DMS153 treated with DMSO at 0.1 percent for 48 hours (cell line): Measurements from ENCODE around the gene SORBS1.

ENCODE experiments used
- DNase-seq: peaks from one replicate; lab custom pipeline; 2025; ENCODE audit not compliant: unreplicated experiment; lab: John Stamatoyannopoulos, UW

The SORBS1 gene

GRCh38 chr10:95303950-95304349 is 257.2 kb downstream of the SORBS1 start:
- DNase-seq, result no peak

GRCh38 chr10:95303535-95303934 is 257.6 kb downstream of the SORBS1 start:
- no peak for DNase-seq

- DNase-seq, result no peak
Observed at GRCh38 chr10:95300022-95300539, 261.1 kb downstream of the SORBS1 start.

- peak; percentile 20 for DNase-seq
Observed at GRCh38 chr10:95297402-95297801, 263.8 kb downstream of the SORBS1 start.

- no peak for DNase-seq
Observed at GRCh38 chr10:95296764-95297163, 264.4 kb downstream of the SORBS1 start.

- peak; percentile 91 for DNase-seq
Observed at GRCh38 chr10:95295031-95295755, 266.0 kb downstream of the SORBS1 start.

GRCh38 chr10:95293631-95294030 is 267.5 kb downstream of the SORBS1 start:
- DNase-seq, result no peak

GRCh38 chr10:95291365-95292039 is 269.7 kb downstream of the SORBS1 start:
- no peak for DNase-seq

GRCh38 chr10:95290461-95291364 is 270.5 kb downstream of the SORBS1 start, which contains the start of gene PDLIM1:
PDLIM1 (minus strand) TSS chr10:95291003; CDS start chr10:95290915, 88 bp downstream.
- DNase-seq, result peak; percentile 33

- no peak for DNase-seq
Observed at GRCh38 chr10:95289921-95290421, 271.2 kb downstream of the SORBS1 start.

- DNase-seq, result peak; percentile 93
Observed at GRCh38 chr10:95289003-95289920, 271.9 kb downstream of the SORBS1 start.

GRCh38 chr10:95288303-95288702 is 272.9 kb downstream of the SORBS1 start:
- no peak for DNase-seq

- DNase-seq, result no peak
Observed at GRCh38 chr10:95287281-95287680, 273.9 kb downstream of the SORBS1 start.

- DNase-seq, result no peak
Observed at GRCh38 chr10:95286707-95287106, 274.5 kb downstream of the SORBS1 start.

GRCh38 chr10:95285556-95285955 is 275.6 kb downstream of the SORBS1 start:
- DNase-seq, result no peak

GRCh38 chr10:95284807-95285206 is 276.4 kb downstream of the SORBS1 start:
- DNase-seq, result no peak

GRCh38 chr10:95282107-95282506 is 279.1 kb downstream of the SORBS1 start:
- no peak for DNase-seq

- DNase-seq, result no peak
Observed at GRCh38 chr10:95281206-95281605, 280.0 kb downstream of the SORBS1 start.

- no peak for DNase-seq
Observed at GRCh38 chr10:95280637-95281036, 280.5 kb downstream of the SORBS1 start.
